H9 (cell line): Measurements from ENCODE around the gene CERS6. TPM values are rescaled to one million over a fixed set of nuclear protein-coding genes. Genes with fewer than 3 reads are reported as not detected.

Experiments
- DNase-seq: peaks from one replicate; pipeline ENCODE4 v3.0.0-alpha.2; 2017
- H2AFZ ChIP-seq: one replicate; pipeline ENCODE4 v1.6.1; 2013; ENCODE audit warnings: mild to moderate bottlenecking, low read length, control low read depth, moderate library complexity
- H2AK5ac ChIP-seq: 2 replicates; pipeline ENCODE4 v1.6.1; 2013; ENCODE audit warnings: low read length, control low read depth, mixed read lengths; ENCODE audit not compliant: insufficient read length
- H2BK120ac ChIP-seq: one replicate; pipeline ENCODE4 v1.6.1; 2013; ENCODE audit warnings: low read depth, mild to moderate bottlenecking, low read length, control low read depth, inconsistent platforms; ENCODE audit not compliant: poor library complexity, severe bottlenecking
- H2BK12ac ChIP-seq: 2 replicates; pipeline ENCODE4 v1.6.1; 2013; ENCODE audit warnings: low read length, control low read depth, mixed read lengths, low read depth; ENCODE audit not compliant: insufficient read length
- H2BK15ac ChIP-seq: 2 replicates; pipeline ENCODE4 v1.6.1; 2013; ENCODE audit warnings: low read depth, low read length, control low read depth
- H2BK20ac ChIP-seq: one replicate; pipeline ENCODE4 v1.6.1; 2013; ENCODE audit warnings: low read depth, mild to moderate bottlenecking, low read length, control low read depth, inconsistent platforms; ENCODE audit not compliant: poor library complexity, severe bottlenecking
- H2BK5ac ChIP-seq: 2 replicates; pipeline ENCODE4 v1.6.1; 2013; ENCODE audit warnings: low read length, control low read depth, mixed read lengths; ENCODE audit not compliant: insufficient read length
- H3K14ac ChIP-seq: 2 replicates; pipeline ENCODE4 v1.6.1; 2013; ENCODE audit warnings: low read length, control low read depth; ENCODE audit not compliant: insufficient read depth
- H3K18ac ChIP-seq: 2 replicates; pipeline ENCODE4 v1.6.1; 2013; ENCODE audit warnings: low read depth, mild to moderate bottlenecking, mixed read lengths, low read length, control low read depth; ENCODE audit not compliant: insufficient read length
- H3K23ac ChIP-seq: 2 replicates; pipeline ENCODE4 v1.6.1; 2013; ENCODE audit warnings: low read length, control low read depth, mixed read lengths, low read depth; ENCODE audit not compliant: insufficient read length
- H3K23me2 ChIP-seq: 2 replicates; pipeline ENCODE4 v1.6.1; 2013; ENCODE audit warnings: low read depth, mild to moderate bottlenecking, mixed read lengths, low read length, control low read depth; ENCODE audit not compliant: insufficient read length, poor library complexity, severe bottlenecking
- H3K27ac ChIP-seq: 2 replicates; pipeline ENCODE4 v1.5.1; 2013; ENCODE audit warnings: low read length, control low read depth, mixed read lengths, low read depth; ENCODE audit not compliant: insufficient read length
- H3K27me3 ChIP-seq: 2 replicates; pipeline ENCODE4 v1.6.1; 2013; ENCODE audit warnings: low read length, control low read depth, inconsistent platforms; ENCODE audit not compliant: insufficient read depth
- H3K4ac ChIP-seq: 2 replicates; pipeline ENCODE4 v1.6.1; 2013; ENCODE audit warnings: low read depth, mild to moderate bottlenecking, control low read depth, inconsistent platforms, low read length, moderate library complexity
- H3K4me1 ChIP-seq: 2 replicates; pipeline ENCODE4 v1.6.1; 2013; ENCODE audit warnings: low read length, control low read depth, inconsistent platforms; ENCODE audit not compliant: insufficient read depth
- H3K4me2 ChIP-seq: 2 replicates; pipeline ENCODE4 v1.6.1; 2013; ENCODE audit warnings: low read length, control low read depth, mixed read lengths; ENCODE audit not compliant: insufficient read length, insufficient read depth
- H3K56ac ChIP-seq: 2 replicates; pipeline ENCODE4 v1.6.1; 2013; ENCODE audit warnings: low read depth, mild to moderate bottlenecking, mixed read lengths, low read length, control low read depth; ENCODE audit not compliant: insufficient read length
- H3K79me1 ChIP-seq: 2 replicates; pipeline ENCODE4 v1.6.1; 2013; ENCODE audit warnings: low read depth, mild to moderate bottlenecking, moderate library complexity, low read length, control low read depth, inconsistent platforms; ENCODE audit not compliant: insufficient read depth, poor library complexity, severe bottlenecking
- H3K79me2 ChIP-seq: 2 replicates; pipeline ENCODE4 v1.6.1; 2013; ENCODE audit warnings: low read length, control low read depth, inconsistent platforms; ENCODE audit not compliant: insufficient read depth
- H3K9ac ChIP-seq: 2 replicates; pipeline ENCODE4 v1.6.1; 2013; ENCODE audit warnings: low read length, control low read depth, mixed read lengths; ENCODE audit not compliant: insufficient read length; ENCODE audit errors: extremely low read depth
- H3K9me3 ChIP-seq: one replicate; pipeline ENCODE4 v1.6.1; 2013; ENCODE audit warnings: low read depth, low read length, inconsistent platforms; ENCODE audit not compliant: control insufficient read depth
- H3T11ph ChIP-seq: one replicate; pipeline ENCODE4 v1.6.1; 2013; ENCODE audit warnings: mild to moderate bottlenecking, low read length, control low read depth, inconsistent platforms
- H4K20me1 ChIP-seq: one replicate; pipeline ENCODE4 v1.6.1; 2013; ENCODE audit not compliant: control insufficient read depth, insufficient read length, insufficient read depth
- H4K5ac ChIP-seq: 2 replicates; pipeline ENCODE4 v1.6.1; 2013; ENCODE audit warnings: low read depth, mild to moderate bottlenecking, mixed read lengths, low read length, control low read depth; ENCODE audit not compliant: insufficient read length
- H4K8ac ChIP-seq: replicated peaks from 2 replicates; pipeline ENCODE4 v1.6.1; 2013; ENCODE audit warnings: low read length, control low read depth, mixed read lengths, low read depth; ENCODE audit not compliant: insufficient read length
- H4K91ac ChIP-seq: 2 replicates; pipeline ENCODE4 v1.6.1; 2013; ENCODE audit warnings: low read depth, mild to moderate bottlenecking, moderate library complexity, mixed read lengths, low read length, control low read depth; ENCODE audit not compliant: insufficient read length
- H3K27ac Mint-ChIP-seq, 3 experiments: 2 replicates in 2 of 3; 3 replicates in 1 of 3; pipeline ENCODE4 v1.8.0; 2020 to 2021; ENCODE audit warnings: mixed read lengths in 3 of 3, mild to moderate bottlenecking in 1 of 3, moderate library complexity in 1 of 3
- H3K27me3 Mint-ChIP-seq: 2 replicates; pipeline ENCODE4 v1.8.0; 2021; ENCODE audit warnings: low read depth, mild to moderate bottlenecking, moderate library complexity, mixed read lengths
- H3K36me3 Mint-ChIP-seq, 3 experiments: 2 replicates in 2 of 3; 3 replicates in 1 of 3; pipeline ENCODE4 v1.8.0; 2020 to 2021; ENCODE audit warnings: low read depth in 3 of 3, mixed read lengths in 3 of 3; ENCODE audit not compliant: insufficient read depth in 1 of 3
- H3K4me1 Mint-ChIP-seq, 2 experiments: 2 replicates each; pipeline ENCODE4 v1.8.0; 2020; ENCODE audit warnings: mixed read lengths in 2 of 2
- H3K4me3 Mint-ChIP-seq, 2 experiments: 2 replicates in 1 of 2; 3 replicates in 1 of 2; pipeline ENCODE4 v1.8.0; 2020 to 2021; ENCODE audit warnings: mild to moderate bottlenecking in 2 of 2, mixed read lengths in 2 of 2, moderate library complexity in 1 of 2
- H3K9me3 Mint-ChIP-seq, 2 experiments: 2 replicates in 1 of 2; 3 replicates in 1 of 2; pipeline ENCODE4 v1.8.0; 2020; ENCODE audit warnings: mild to moderate bottlenecking in 2 of 2, mixed read lengths in 2 of 2, moderate library complexity in 1 of 2
- CTCF ChIP-seq: fragments of 200-600 bp; sonication (generic); conservative IDR thresholded peaks from 3 replicates; pipeline ENCODE4 v1.8.0; 2021; ENCODE audit warnings: antibody characterized with exemption, mild to moderate bottlenecking
- WGBS: extraction: QIAGEN DNeasy Blood & Tissue Kit; methylation state at CpG from one replicate; pipeline ENCODE4 v1.1.7; 2013; ENCODE audit warnings: missing lambda C conversion rate, low lambda C conversion rate, mixed read lengths; ENCODE audit not compliant: insufficient read length; ENCODE audit errors: extremely low coverage; 5-methylcytosine and 5-hydroxymethylcytosine counted together
- total RNA-seq: library from RNA; stranded (reverse); gene quantifications from 2 replicates; pipeline ENCODE4 v1.2.1, GENCODE V29; 2021

Gene CERS6
- total RNA-seq, 1 experiment from 2014 or later = 17.7 TPM

- H2BK20ac ChIP-seq = no peak overlapping the region
- no peak overlapping the region for H3K27ac Mint-ChIP-seq
- WGBS = no CpG with 5 or more reads among the region's 2 CpGs
Measured at GRCh38 chr2:168671932-168672331, 215.9 kb downstream of the CERS6 start.

More at GRCh38 chr2:168671932-168672331, 215.9 kb downstream of the CERS6 start:
- no peak overlapping the region for H3K27ac ChIP-seq
- H2AFZ ChIP-seq = no peak overlapping the region
- H3K9me3 Mint-ChIP-seq = no peaks in the 10 kb centered on the region
- H2BK15ac ChIP-seq = no peak overlapping the region
- H4K91ac ChIP-seq = no peak overlapping the region
- H3K4me1 ChIP-seq = no peaks in the 10 kb centered on the region; the same call in 1 of the 2 replicates
- DNase-seq = no peak
- H3K18ac ChIP-seq = no peak overlapping the region
- no peak overlapping the region for H2BK12ac ChIP-seq
- H3K4me1 Mint-ChIP-seq = peaks cover 6 to 16% of the 10 kb centered on the region in 2 experiments; a peak in 3 of 4 replicates
- H3K56ac ChIP-seq = no peak overlapping the region
- H3K23me2 ChIP-seq = no peaks in the 10 kb centered on the region
- no peaks in the 10 kb centered on the region for H4K20me1 ChIP-seq
- H3K4me2 ChIP-seq = no peak overlapping the region
- H3K4me3 Mint-ChIP-seq = no peak overlapping the region
- H3K14ac ChIP-seq = no peak overlapping the region
- no peak overlapping the region for H2BK120ac ChIP-seq
- H3K9me3 ChIP-seq = no peaks in the 10 kb centered on the region
- no peak for TF ChIP-seq CTCF
- no peak overlapping the region for H3T11ph ChIP-seq
- no peak overlapping the region for H2AK5ac ChIP-seq
- H3K4ac ChIP-seq = no peak overlapping the region
- no peak overlapping the region for H2BK5ac ChIP-seq
- H3K36me3 Mint-ChIP-seq = no peaks in the 10 kb centered on the region; a peak in 1 of 7 replicates
- no peak overlapping the region for H4K5ac ChIP-seq
- no peaks in the 10 kb centered on the region for H3K79me2 ChIP-seq
- H3K79me1 ChIP-seq = no peaks in the 10 kb centered on the region
- H3K9ac ChIP-seq = no peak overlapping the region
- no peak overlapping the region for H3K23ac ChIP-seq
- H3K27me3 Mint-ChIP-seq = no peaks in the 10 kb centered on the region
- H3K27me3 ChIP-seq = no peaks in the 10 kb centered on the region
- H4K8ac ChIP-seq = no peak overlapping the region
